Measurements from ENCODE around the gene ADGRL1.
A peak's percentile ranks its signal among the peaks of the same experiment; 100 is the strongest.
"Not testable (repeated sequence)": the region's sequence is repeated elsewhere in the genome, so short reads cannot be mapped to it uniquely, and the experiment has no call there.

ADGRL1 gene

GRCh38 chr19:14205452-14206287 is at the start of gene ADGRL1:
Gene ADGRL1 (minus strand): TSS chr19:14206169. CDS start chr19:14183602, 22,567 bp downstream.
- DNase-seq, result not testable (repeated sequence)

GRCh38 chr19:14255316-14255715 is 49.3 kb upstream of the ADGRL1 start:
- not testable (repeated sequence) for DNase-seq

- not testable (repeated sequence) for DNase-seq
These were observed 48.0 kb upstream of the ADGRL1 start for GRCh38 chr19:14253822-14254599.

GRCh38 chr19:14252136-14252535 is 46.2 kb upstream of the ADGRL1 start:
- not testable (repeated sequence) for DNase-seq

- no peak for DNase-seq
These were observed 44.9 kb upstream of the ADGRL1 start for GRCh38 chr19:14250870-14251269.

GRCh38 chr19:14250315-14250714 is 44.3 kb upstream of the ADGRL1 start:
- not testable (repeated sequence) for DNase-seq

- DNase-seq, result not testable (repeated sequence)
These were observed 43.9 kb upstream of the ADGRL1 start for GRCh38 chr19:14249891-14250290.

- DNase-seq, result peak; percentile 15
These were observed 43.2 kb upstream of the ADGRL1 start for GRCh38 chr19:14249012-14249754.

GRCh38 chr19:14248578-14249011 is 42.6 kb upstream of the ADGRL1 start:
- DNase-seq, result peak; percentile 10

GRCh38 chr19:14247548-14248471 is 41.8 kb upstream of the ADGRL1 start:
- DNase-seq, result not testable (repeated sequence)

GRCh38 chr19:14247205-14247547 is 41.2 kb upstream of the ADGRL1 start:
- DNase-seq, result not testable (repeated sequence)

GRCh38 chr19:14244393-14244792 is 38.4 kb upstream of the ADGRL1 start:
- DNase-seq, result not testable (repeated sequence)

GRCh38 chr19:14243718-14244117 is 37.7 kb upstream of the ADGRL1 start:
- DNase-seq, result not testable (repeated sequence)

GRCh38 chr19:14237014-14237941 is 31.3 kb upstream of the ADGRL1 start:
- no peak for DNase-seq

- DNase-seq, result not testable (repeated sequence)
These were observed 27.0 kb upstream of the ADGRL1 start for GRCh38 chr19:14232945-14233344.

GRCh38 chr19:14228446-14229071 is 22.6 kb upstream of the ADGRL1 start:
- not testable (repeated sequence) for DNase-seq

GRCh38 chr19:14226498-14226897 is 20.5 kb upstream of the ADGRL1 start:
- DNase-seq, result not testable (repeated sequence)

GRCh38 chr19:14222886-14223285 is 16.9 kb upstream of the ADGRL1 start:
- DNase-seq, result no peak

GRCh38 chr19:14221345-14221744 is 15.4 kb upstream of the ADGRL1 start:
- DNase-seq, result not testable (repeated sequence)

- DNase-seq, result no peak
These were observed 12.8 kb upstream of the ADGRL1 start for GRCh38 chr19:14218620-14219330.
